ENCODE results near the gene MYH13.
"Not testable (repeated sequence)": the region's sequence is repeated elsewhere in the genome, so short reads cannot be mapped to it uniquely, and the experiment has no call there.

Gene MYH13

DNA sequence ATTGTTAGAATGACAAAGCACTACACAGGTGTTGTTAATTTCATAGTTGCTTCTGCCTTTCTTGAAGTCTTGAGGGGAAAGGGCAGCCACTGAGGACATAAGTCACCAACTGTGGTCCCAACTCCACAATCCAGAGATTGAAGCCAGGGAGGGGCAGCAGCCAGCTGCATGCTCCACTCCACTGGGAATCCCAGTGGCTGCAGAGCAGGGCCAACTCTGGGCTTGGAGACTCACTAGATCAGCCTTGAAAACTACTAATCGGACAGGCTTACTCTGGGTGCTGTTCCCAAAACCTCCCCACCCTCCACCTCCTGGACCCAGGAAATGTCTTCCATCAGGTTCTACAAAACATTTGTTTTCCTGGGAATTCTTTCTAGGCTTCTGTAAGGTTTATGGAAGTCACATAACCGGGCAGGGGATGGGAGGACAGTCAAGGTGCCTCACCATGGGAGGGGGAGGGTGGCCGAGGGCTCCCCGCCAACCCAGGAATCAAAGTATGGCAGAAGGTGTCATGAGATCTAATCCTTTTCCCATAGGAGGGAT, 68.0 kb downstream of the MYH13 start:
- in situ Hi-C loops (cut with MboI; ENCODE audit: low pct_unique_long_range_greater_than_20kb, low sequenced_read_pairs, unreplicated experiment): no loop called here
- DNase-seq (ENCODE audit: low spot score): no peak
- TF ChIP-seq CTCF (IDR thresholded peaks at IDR 0.05; ENCODE audit: extremely low read depth, insufficient read depth, missing control alignments): no peak

DNA sequence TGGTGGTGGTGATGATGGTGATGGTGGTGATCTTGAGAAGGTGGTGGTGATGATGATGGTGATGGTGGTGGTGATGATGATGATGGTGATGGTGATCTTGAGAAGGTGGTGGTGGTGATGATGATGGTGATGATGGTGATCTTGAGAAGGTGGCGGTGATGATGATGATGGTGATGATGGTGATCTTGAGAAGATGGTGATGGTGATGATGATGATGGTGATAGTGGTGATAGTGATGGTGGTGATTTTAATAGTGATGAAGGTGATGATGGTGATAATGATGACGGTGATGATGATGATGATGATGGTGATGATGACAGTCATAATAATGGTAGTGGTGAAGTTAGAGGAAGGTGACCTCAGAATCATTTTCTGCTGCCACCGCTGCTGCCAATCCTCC, 75.1 kb downstream of the MYH13 start:
- TF ChIP-seq CTCF (IDR thresholded peaks at IDR 0.05; ENCODE audit: extremely low read depth, insufficient read depth, missing control alignments): no peak
- no peak for DNase-seq (ENCODE audit: low spot score)
- in situ Hi-C loops (cut with MboI; ENCODE audit: low pct_unique_long_range_greater_than_20kb, low sequenced_read_pairs, unreplicated experiment): no loop called here

GRCh38 chr17:10295728-10296343, 77.0 kb downstream of the MYH13 start:
- in situ Hi-C loops (cut with MboI; ENCODE audit: low pct_unique_long_range_greater_than_20kb, low sequenced_read_pairs, unreplicated experiment): no loop called here
- TF ChIP-seq CTCF (IDR thresholded peaks at IDR 0.05; ENCODE audit: extremely low read depth, insufficient read depth, missing control alignments): peak; percentile 82
- DNase-seq (ENCODE audit: low spot score): peak; percentile 70

DNA sequence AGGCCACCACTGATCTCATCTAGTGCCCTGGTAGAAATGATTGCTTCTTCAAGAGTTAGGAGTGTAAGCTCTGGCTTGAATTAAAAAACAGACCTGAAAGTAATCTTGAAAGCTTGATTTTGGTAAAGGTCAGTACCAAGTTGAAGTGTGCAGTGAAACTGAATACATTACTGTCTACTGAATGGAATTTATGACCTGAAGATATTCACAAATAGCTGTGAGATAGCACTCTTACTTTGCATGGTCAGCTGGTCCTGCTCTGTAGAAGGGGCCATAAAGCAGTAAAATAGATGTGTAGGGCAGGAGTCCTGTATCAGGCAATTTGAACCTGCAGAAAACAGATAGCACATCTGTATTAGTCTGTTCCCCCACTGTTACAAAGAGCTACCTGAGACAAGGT, 78.6 kb downstream of the MYH13 start:
- in situ Hi-C loops (cut with MboI; ENCODE audit: low pct_unique_long_range_greater_than_20kb, low sequenced_read_pairs, unreplicated experiment): no loop called here
- no peak for TF ChIP-seq CTCF (IDR thresholded peaks at IDR 0.05; ENCODE audit: extremely low read depth, insufficient read depth, missing control alignments)
- DNase-seq (ENCODE audit: low spot score): peak; percentile 51

- no peak for TF ChIP-seq CTCF (IDR thresholded peaks at IDR 0.05; ENCODE audit: extremely low read depth, insufficient read depth, missing control alignments)
- DNase-seq (ENCODE audit: low spot score): peak; percentile 59
- in situ Hi-C loops (cut with MboI; ENCODE audit: low pct_unique_long_range_greater_than_20kb, low sequenced_read_pairs, unreplicated experiment): no loop called here
Observed at GRCh38 chr17:10292057-10292937, 80.5 kb downstream of the MYH13 start.

- in situ Hi-C loops (cut with MboI; ENCODE audit: low pct_unique_long_range_greater_than_20kb, low sequenced_read_pairs, unreplicated experiment); DNase-seq (ENCODE audit: low spot score): not testable (repeated sequence)
Observed at GRCh38 chr17:10291576-10291975, 81.2 kb downstream of the MYH13 start.

- in situ Hi-C loops (cut with MboI; ENCODE audit: low pct_unique_long_range_greater_than_20kb, low sequenced_read_pairs, unreplicated experiment): no loop called here
- TF ChIP-seq CTCF (IDR thresholded peaks at IDR 0.05; ENCODE audit: extremely low read depth, insufficient read depth, missing control alignments): no peak
Observed at GRCh38 chr17:10290041-10290440, 82.8 kb downstream of the MYH13 start.

More at GRCh38 chr17:10290041-10290440, 82.8 kb downstream of the MYH13 start:
- no peak for DNase-seq (ENCODE audit: low spot score)

All from GM13977 (cell line).